SU-DHL-6 (cell line): ENCODE results near the gene TIMM44.

Experiments used
- EZH2phosphoT487 ChIP-seq: fragments of 200-600 bp; sonication (generic), shearing (Covaris generic); conservative IDR thresholded peaks from 2 replicates; pipeline ENCODE4 v1.6.1; 2018; ENCODE audit warnings: mild to moderate bottlenecking, antibody characterized with exemption, low read length, moderate library complexity, mixed read lengths
- TF ChIP-seq, protein P1 (sequence below): fragments of 200-600 bp; sonication (generic); IDR thresholded peaks from one replicate; pipeline ENCODE4 v1.5.1; 2017; ENCODE audit warnings: antibody characterized with exemption, mild to moderate bottlenecking, low read length, moderate library complexity; ENCODE audit not compliant: insufficient read depth, poor library complexity, severe bottlenecking

GRCh38 chr19:7980168-7980567 is 36.7 kb upstream of the TIMM44 start:
- TF ChIP-seq, protein P1, sequence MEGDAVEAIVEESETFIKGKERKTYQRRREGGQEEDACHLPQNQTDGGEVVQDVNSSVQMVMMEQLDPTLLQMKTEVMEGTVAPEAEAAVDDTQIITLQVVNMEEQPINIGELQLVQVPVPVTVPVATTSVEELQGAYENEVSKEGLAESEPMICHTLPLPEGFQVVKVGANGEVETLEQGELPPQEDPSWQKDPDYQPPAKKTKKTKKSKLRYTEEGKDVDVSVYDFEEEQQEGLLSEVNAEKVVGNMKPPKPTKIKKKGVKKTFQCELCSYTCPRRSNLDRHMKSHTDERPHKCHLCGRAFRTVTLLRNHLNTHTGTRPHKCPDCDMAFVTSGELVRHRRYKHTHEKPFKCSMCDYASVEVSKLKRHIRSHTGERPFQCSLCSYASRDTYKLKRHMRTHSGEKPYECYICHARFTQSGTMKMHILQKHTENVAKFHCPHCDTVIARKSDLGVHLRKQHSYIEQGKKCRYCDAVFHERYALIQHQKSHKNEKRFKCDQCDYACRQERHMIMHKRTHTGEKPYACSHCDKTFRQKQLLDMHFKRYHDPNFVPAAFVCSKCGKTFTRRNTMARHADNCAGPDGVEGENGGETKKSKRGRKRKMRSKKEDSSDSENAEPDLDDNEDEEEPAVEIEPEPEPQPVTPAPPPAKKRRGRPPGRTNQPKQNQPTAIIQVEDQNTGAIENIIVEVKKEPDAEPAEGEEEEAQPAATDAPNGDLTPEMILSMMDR = no peak
- TF ChIP-seq EZH2phosphoT487 = no peak
